Measurements from ENCODE around the gene RPP38. TPM values are rescaled to one million over a fixed set of nuclear protein-coding genes. Genes with fewer than 3 reads are reported as not detected.

Gene RPP38
- total and polyA plus RNA-seq, 2 of the 4 experiments (the other 2 are of a cell fraction), result 12.4 to 19.0 TPM

GRCh38 chr10:15116225-15116624 is 19.1 kb downstream of the RPP38 start:
- Histone ChIP-seq H3K4me1 (ENCODE audit: control insufficient read depth, insufficient read depth, low read length) (peaks cover 2% of the 10 kb centered on the region), H3K4me2 (ENCODE audit: low read depth, low read length) (no peak overlapping the region), H2AFZ (replicated peaks; ENCODE audit: low read length, poor library complexity) (no peak overlapping the region), H2BK15ac (ENCODE audit: low read depth, low read length) (no peak overlapping the region), H2BK120ac (ENCODE audit: low read depth, low read length) (no peak overlapping the region), H4K20me1 (ENCODE audit: insufficient read depth, low read length) (no peaks in the 10 kb centered on the region), H3K36me3 (ENCODE audit: control insufficient read depth, insufficient read depth, low read length) (peaks cover 19% of the 10 kb centered on the region), H2AK5ac (ENCODE audit: low read depth, low read length) (no peak overlapping the region), H3K18ac (ENCODE audit: low read depth, low read length) (no peak overlapping the region), H3K9me1 (ENCODE audit: insufficient read depth, low read length) (peaks cover 8% of the 10 kb centered on the region), H3K14ac (replicated peaks; ENCODE audit: low read depth, low read length) (no peak overlapping the region), H4K8ac (ENCODE audit: low read depth in 2 of 2, low read length in 2 of 2) (no peak overlapping the region), H3K23ac (ENCODE audit: low read depth, low read length) (no peak overlapping the region), H2BK5ac (ENCODE audit: low read depth, low read length, poor library complexity, severe bottlenecking) (no peak overlapping the region), H3K4ac (ENCODE audit: low read depth, low read length) (no peak overlapping the region), H3K27me3 (ENCODE audit: control insufficient read depth, insufficient read depth, low read length) (no peaks in the 10 kb centered on the region), H2BK20ac (ENCODE audit: low read depth, low read length) (no peak overlapping the region), H4K5ac (ENCODE audit: low read depth, low read length) (no peak overlapping the region), H3K79me1 (ENCODE audit: low read depth in 1 of 2, low read length in 2 of 2) (peaks cover 6 to 11% of the 10 kb centered on the region in 2 experiments; a peak in 3 of 4 replicates), H3K9me3 (ENCODE audit: control insufficient read depth, insufficient read depth, low read length) (no peaks in the 10 kb centered on the region), H4K91ac (ENCODE audit: insufficient read depth, low read depth, low read length) (no peak overlapping the region), H3K4me3 (ENCODE audit: insufficient read depth, low read depth, low read length) (no peak overlapping the region), H3K9ac (ENCODE audit: low read depth, low read length) (no peak overlapping the region), H3K56ac (ENCODE audit: extremely low read depth, insufficient read depth, low read length) (no peak overlapping the region), H3K27ac (ENCODE audit: insufficient read depth, low read length) (no peak overlapping the region), H2AK9ac (replicated peaks; ENCODE audit: low read depth, low read length, poor library complexity) (no peak overlapping the region)
- ATAC-seq (ENCODE audit: low read depth) (no peak), DNase-seq (no peak)
- TF ChIP-seq RFX5 (IDR thresholded peaks at IDR 0.05; ENCODE audit: low read depth, low read length) (no peak), CHD1 (IDR thresholded peaks at IDR 0.05; ENCODE audit: low read depth, low read length) (no peak), POLR2A (IDR thresholded peaks at IDR 0.05; ENCODE audit: low read depth, low read length) (no peak), SMC3 (IDR thresholded peaks at IDR 0.05; ENCODE audit: low read depth, low read length) (no peak), MXI1 (IDR thresholded peaks at IDR 0.05; ENCODE audit: borderline replicate concordance, low read depth, low read length) (no peak), RCOR1 (IDR thresholded peaks at IDR 0.05; ENCODE audit: insufficient replicate concordance, low read length) (no peak), BHLHE40 (IDR thresholded peaks at IDR 0.05; ENCODE audit: low read depth, low read length) (no peak)
- in situ Hi-C loops (cut with MboI; ENCODE audit: low sequenced_read_pairs), result no loop called here
- CTCF ChIA-PET, result no interaction called here
- BruUV-seq (replicated peaks), result no TSS peak
- dilution Hi-C loops (cut with HindIII; ENCODE audit: low sequenced_read_pairs, unreplicated experiment), result no loop called here
- no CpG with 5 or more reads among the region's 5 CpGs for WGBS, 2 experiments (ENCODE audit: extremely low coverage in 2 of 2, insufficient read length in 1 of 2)
- intact Hi-C loops (cut with micrococcal nuclease), result no loop called here
- POLR2A ChIA-PET (ENCODE audit: unreplicated experiment), result no interaction called here
